ENCODE results near the gene ERBB2. TPM values are rescaled to one million over a fixed set of nuclear protein-coding genes. Genes with fewer than 3 reads are reported as not detected.

Gene ERBB2
- polyA plus RNA-seq, 3 donors, result 0.17 to 0.73 TPM; not detected in 1

- no peak overlapping the region for H3K9ac ChIP-seq (ENCODE audit: insufficient read depth, low read length, poor library complexity, severe bottlenecking)
- Mint-ChIP-seq H3K4me1 (peaks cover 27% of the 10 kb centered on the region), H3K27ac (peak overlapping the region in 1 of 7 donors; percentile 42), H3K27me3 (ENCODE audit: low read depth in 3 of 3) (peaks cover 0 to 2% (median 0%) of the 10 kb centered on the region in 3 donors), H3K9me3 (peaks cover 0 to 15% (median 6%) of the 10 kb centered on the region in 7 donors), H3K4me3 (no peak overlapping the region), H3K36me3 (peaks cover 33 to 37% of the 10 kb centered on the region in 2 donors)
- WGBS (ENCODE audit: insufficient coverage), result 86% methylated on average over 4 of the region's 12 CpGs
- H3K79me2 ChIP-seq (ENCODE audit: insufficient read depth, low read length), result no peaks in the 10 kb centered on the region
- H3K4me1 ChIP-seq (ENCODE audit: control insufficient read depth in 1 of 2, insufficient read depth in 2 of 2, low read length in 2 of 2), result peaks cover 21 to 26% of the 10 kb centered on the region in 2 donors
- no peak for DNase-seq
- intact Hi-C loops (cut with micrococcal nuclease), result loop anchor here in 1 of 2 donors (5.0 kb wide), 2 partner anchors 43 to 47 kb away; partner anchors contain the start of gene STARD3
- H4K20me1 ChIP-seq (ENCODE audit: insufficient read depth, low read length), result no peaks in the 10 kb centered on the region
- no peak overlapping the region for H2AFZ ChIP-seq (ENCODE audit: insufficient read depth, low read depth, low read length, poor library complexity, severe bottlenecking)
- no peaks in the 10 kb centered on the region for H3K9me3 ChIP-seq (replicated peaks in 1 of 2; ENCODE audit: control insufficient read depth in 1 of 2, insufficient read depth in 1 of 2, low read length in 2 of 2)
- no peak overlapping the region for H3K4me2 ChIP-seq (replicated peaks; ENCODE audit: extremely low read depth, low read length, poor library complexity, severe bottlenecking)
- peaks cover 8 to 13% of the 10 kb centered on the region in 2 donors for H3K36me3 ChIP-seq (replicated peaks in 1 of 2; ENCODE audit: control insufficient read depth in 1 of 2, insufficient read depth in 2 of 2, low read length in 2 of 2)
- H3K27ac ChIP-seq (ENCODE audit: low read depth in 1 of 2, low read length in 2 of 2), result no peak overlapping the region
- no peak for TF ChIP-seq CTCF (IDR thresholded peaks at IDR 0.05)
- H3K4me3 ChIP-seq (replicated peaks in 1 of 3; ENCODE audit: low read depth in 2 of 3, low read length in 3 of 3), result no peak overlapping the region
- no peaks in the 10 kb centered on the region for H3K27me3 ChIP-seq (ENCODE audit: control insufficient read depth in 2 of 2, insufficient read depth in 2 of 2, low read length in 2 of 2)
Measured at GRCh38 chr17:39684369-39685192, 15.3 kb upstream of the ERBB2 start.

- H3K4me2 ChIP-seq (replicated peaks; ENCODE audit: extremely low read depth, low read length, poor library complexity, severe bottlenecking), result peak overlapping the region; percentile 93
- H4K20me1 ChIP-seq (ENCODE audit: insufficient read depth, low read length), result no peaks in the 10 kb centered on the region
- no peak overlapping the region for H3K27ac ChIP-seq (ENCODE audit: low read depth in 1 of 2, low read length in 2 of 2)
- H3K79me2 ChIP-seq (ENCODE audit: insufficient read depth, low read length), result no peaks in the 10 kb centered on the region
- H3K4me3 ChIP-seq (replicated peaks in 1 of 3; ENCODE audit: low read depth in 2 of 3, low read length in 3 of 3), result peak overlapping the region in 2 of 3 experiments; percentile 82 to 96
- Mint-ChIP-seq H3K27me3 (ENCODE audit: low read depth in 3 of 3) (peaks cover 2 to 7% (median 2%) of the 10 kb centered on the region in 3 donors), H3K4me3 (peak overlapping the region; percentile 94 to 97), H3K4me1 (peaks cover 17% of the 10 kb centered on the region), H3K36me3 (peaks cover 19 to 21% of the 10 kb centered on the region in 2 donors), H3K9me3 (peaks cover 0 to 17% (median 6%) of the 10 kb centered on the region in 7 donors), H3K27ac (peak overlapping the region in 2 of 7 donors; percentile 55 to 96)
- TF ChIP-seq CTCF (IDR thresholded peaks at IDR 0.05), result no peak
- H3K4me1 ChIP-seq (ENCODE audit: control insufficient read depth in 1 of 2, insufficient read depth in 2 of 2, low read length in 2 of 2), result peaks cover 12 to 18% of the 10 kb centered on the region in 2 donors
- WGBS (ENCODE audit: insufficient coverage), result 80% methylated on average over 6 of the region's 6 CpGs
- no peak overlapping the region for H3K9ac ChIP-seq (ENCODE audit: insufficient read depth, low read length, poor library complexity, severe bottlenecking)
- DNase-seq, result no peak
- peaks cover 8 to 13% of the 10 kb centered on the region in 2 donors for H3K36me3 ChIP-seq (replicated peaks in 1 of 2; ENCODE audit: control insufficient read depth in 1 of 2, insufficient read depth in 2 of 2, low read length in 2 of 2)
- intact Hi-C loops (cut with micrococcal nuclease), result loop anchor here in 1 of 2 donors (5.0 kb wide), 2 partner anchors 40 to 50 kb away; partner anchors contain the start of gene STARD3
- peak overlapping the region; percentile 93 for H2AFZ ChIP-seq (ENCODE audit: insufficient read depth, low read depth, low read length, poor library complexity, severe bottlenecking)
- no peaks in the 10 kb centered on the region for H3K27me3 ChIP-seq (ENCODE audit: control insufficient read depth in 2 of 2, insufficient read depth in 2 of 2, low read length in 2 of 2)
- no peaks in the 10 kb centered on the region for H3K9me3 ChIP-seq (replicated peaks in 1 of 2; ENCODE audit: control insufficient read depth in 1 of 2, insufficient read depth in 1 of 2, low read length in 2 of 2)
Measured at GRCh38 chr17:39687101-39687545, 12.7 kb upstream of the ERBB2 start.

Measured in CD14-positive monocyte (primary cell).